GM19455 (cell line): Measurements from ENCODE around the gene SCN2B.
"Not testable (repeated sequence)": the region's sequence is repeated elsewhere in the genome, so short reads cannot be mapped to it uniquely, and the experiment has no call there.

ENCODE experiments used
- ATAC-seq: cut with Tn5 transposase; IDR thresholded peaks from one replicate; pipeline ENCODE4 v1.9.1; 2021; ENCODE audit not compliant: unreplicated experiment

Gene SCN2B

GRCh38 chr11:118207079-118207478 is 30.6 kb upstream of the SCN2B start:
- ATAC-seq: no peak

- ATAC-seq: no peak
Observed at GRCh38 chr11:118206391-118207031, 30.1 kb upstream of the SCN2B start.

- ATAC-seq: no peak
Observed at GRCh38 chr11:118205606-118206378, 29.4 kb upstream of the SCN2B start.

DNA sequence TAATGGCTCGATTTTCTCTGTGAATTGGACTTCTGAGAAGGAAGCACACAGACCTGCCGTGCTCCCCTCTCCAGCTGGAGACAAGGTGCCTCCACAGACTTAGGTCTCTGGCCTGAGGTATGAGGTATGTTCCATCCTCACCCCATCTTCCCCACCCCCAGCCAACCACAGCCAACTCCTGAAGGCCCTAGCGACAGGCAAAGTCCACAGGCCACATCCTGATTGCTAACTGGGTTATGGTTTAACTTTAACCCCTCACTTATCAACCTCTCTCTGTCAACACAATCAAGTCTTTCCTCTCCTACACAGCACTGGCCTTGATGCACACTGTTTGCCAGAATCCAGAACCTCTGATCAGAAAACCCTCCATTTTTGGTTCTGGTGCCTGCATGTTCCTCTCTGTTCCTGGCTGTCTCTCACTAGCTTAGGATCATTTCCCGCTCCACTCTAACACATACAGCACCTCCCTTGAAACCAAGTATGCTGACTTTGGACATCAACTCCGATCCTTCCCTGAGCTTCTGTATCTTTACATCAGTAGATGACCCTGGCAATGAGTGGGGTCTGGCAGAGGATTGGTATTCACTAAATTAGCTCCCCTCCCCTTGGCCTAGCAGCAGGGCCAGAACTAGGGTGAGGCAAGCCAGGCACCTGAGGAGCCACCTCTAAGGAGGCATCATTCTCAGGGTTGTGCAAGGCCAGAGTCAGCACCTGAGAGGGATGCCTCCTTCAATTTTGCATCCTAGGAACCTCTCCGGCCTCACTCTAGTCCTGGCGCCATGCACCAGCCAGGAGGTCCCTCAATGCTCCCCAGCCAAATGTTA is 26.4 kb upstream of the SCN2B start:
- no peak for ATAC-seq

DNA sequence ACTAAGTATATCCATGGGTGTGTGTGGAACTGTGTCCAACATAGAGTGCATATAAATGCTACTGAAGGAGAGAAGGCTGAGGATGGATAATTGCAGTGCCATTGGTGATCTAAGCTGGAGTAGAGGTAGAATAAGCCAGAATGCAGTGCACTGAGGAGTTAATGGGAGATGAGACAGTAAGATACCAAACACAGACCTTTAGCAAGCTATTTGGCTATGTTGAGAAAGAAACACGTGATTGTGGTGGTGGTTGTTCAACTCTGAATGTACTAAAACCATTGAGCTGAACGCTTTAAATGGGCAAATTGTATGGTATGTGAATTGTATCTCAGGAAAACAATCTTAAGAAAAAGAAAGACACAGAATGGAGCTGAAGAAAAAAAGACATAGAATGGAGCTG is 25.5 kb upstream of the SCN2B start:
- no peak for ATAC-seq

- ATAC-seq: no peak
Observed at GRCh38 chr11:118200901-118201680, 24.7 kb upstream of the SCN2B start.

DNA sequence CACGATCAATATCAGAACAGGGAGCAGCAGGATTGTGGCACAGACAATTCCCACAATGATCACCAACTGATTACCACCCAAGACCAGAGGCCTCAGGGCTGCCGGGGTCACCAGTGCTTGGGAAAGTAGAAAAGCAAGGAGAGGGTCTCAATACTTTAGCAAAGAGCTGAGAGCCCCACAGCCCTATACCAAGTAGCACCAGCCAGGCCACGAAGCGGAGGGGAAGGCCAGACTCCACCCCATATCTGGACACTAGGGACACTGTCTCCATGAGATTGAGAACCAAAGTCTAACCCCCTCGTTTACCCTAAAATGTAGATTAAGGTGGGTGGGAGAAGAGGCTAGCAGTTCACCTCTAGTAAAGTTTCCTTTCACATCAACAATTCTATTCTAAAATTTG is 24.1 kb upstream of the SCN2B start:
- no peak for ATAC-seq

- no peak for ATAC-seq
Observed at GRCh38 chr11:118199135-118199534, 22.7 kb upstream of the SCN2B start.

DNA sequence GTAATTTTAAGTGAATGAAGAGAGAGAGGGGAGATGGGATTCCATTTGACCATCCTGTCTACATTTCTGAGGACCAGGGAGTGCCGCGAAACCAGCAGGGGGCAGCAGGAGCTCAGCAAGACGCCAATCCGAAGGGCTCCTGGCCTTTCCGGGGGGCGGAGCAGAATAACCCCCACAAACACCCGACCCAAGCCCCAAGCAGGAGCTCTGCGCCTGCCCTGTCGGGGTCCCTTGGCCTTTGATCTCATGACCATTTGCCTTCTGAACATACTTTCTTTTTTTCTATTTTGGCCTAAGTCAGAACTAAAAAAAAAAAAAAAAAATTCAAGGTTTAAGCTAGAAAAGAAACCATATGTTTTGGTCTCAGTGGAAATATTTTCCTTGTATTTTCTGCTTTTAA is 21.9 kb upstream of the SCN2B start:
- ATAC-seq: no peak

GRCh38 chr11:118194835-118195627 is 18.6 kb upstream of the SCN2B start:
- no peak for ATAC-seq

GRCh38 chr11:118193910-118194566 is 17.6 kb upstream of the SCN2B start:
- ATAC-seq: no peak

- ATAC-seq: not testable (repeated sequence)
Observed at GRCh38 chr11:118192817-118193216, 16.4 kb upstream of the SCN2B start.

GRCh38 chr11:118190942-118191506 is 14.6 kb upstream of the SCN2B start:
- not testable (repeated sequence) for ATAC-seq

DNA sequence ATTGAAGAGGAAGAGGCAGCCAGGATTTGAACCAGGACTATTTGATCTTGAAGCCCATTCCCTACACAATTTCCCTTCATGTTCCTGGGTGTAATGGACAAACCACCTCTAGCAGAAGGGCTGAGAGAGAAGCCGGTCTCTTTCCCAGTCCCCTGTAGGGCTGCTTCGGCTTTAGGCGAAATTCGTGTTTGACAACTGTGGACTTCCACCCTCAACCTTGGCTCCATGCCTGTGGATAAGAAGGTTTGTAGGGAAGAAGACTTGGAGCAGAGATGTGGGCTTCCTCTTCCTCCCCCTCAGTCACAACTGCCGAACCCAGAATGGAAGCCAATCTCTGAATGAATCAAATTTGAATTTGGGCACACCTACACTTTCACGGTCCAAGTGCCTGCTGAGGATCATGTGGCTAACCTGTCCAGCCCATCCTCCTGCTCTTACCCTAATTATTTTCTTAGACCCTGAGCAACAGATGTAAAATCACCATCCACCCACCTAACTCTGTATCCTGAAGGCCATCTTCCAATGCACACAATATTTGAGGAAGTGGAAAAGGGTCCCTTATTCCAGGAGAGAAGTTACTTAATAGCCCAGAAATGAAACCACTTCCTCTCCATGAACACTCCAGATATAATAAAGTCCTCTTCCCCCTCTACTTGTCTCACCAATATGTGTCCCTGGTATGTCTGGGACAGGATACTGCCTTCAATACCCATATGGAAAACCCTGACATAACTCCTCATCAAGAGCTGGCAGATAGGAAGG is 10.1 kb upstream of the SCN2B start:
- no peak for ATAC-seq

DNA sequence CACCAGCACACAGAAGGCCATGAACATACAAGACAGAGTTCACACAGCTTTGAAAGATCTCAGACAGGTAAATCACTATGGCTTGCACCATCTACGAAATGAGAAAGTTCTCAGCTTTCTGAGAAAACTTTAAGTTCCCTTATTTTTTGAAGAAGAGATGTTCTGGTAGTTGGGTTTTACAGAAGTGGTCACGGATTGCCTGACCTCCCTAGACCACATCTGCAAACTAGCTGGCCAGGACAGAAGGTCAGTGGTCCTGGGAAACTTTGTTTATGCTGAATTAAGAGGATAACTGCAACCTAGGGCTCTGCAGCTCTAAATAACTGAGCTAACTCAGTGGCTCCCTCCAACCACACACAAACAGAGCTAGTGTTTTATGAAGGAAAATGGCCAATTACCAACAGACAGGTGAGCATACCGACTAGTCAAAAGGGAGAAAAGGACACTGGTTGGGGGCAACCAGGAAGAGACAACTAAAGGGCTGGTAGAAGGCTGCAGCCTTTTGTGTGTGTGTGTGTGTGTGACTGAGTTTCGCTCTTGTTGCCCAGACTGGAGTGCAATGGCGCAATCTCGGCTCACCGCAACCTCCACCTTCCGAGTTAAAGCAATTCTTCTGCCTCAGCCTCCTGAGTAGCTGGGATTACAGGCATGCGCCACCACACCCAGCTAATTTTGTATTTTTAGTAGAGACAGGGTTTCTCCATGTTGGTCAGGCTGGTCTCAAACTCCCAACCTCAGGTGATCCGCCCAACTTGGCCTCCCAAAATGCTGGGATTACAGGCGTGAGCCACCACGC is 8.5 kb upstream of the SCN2B start:
- ATAC-seq: no peak

GRCh38 chr11:118183691-118184090 is 7.3 kb upstream of the SCN2B start:
- not testable (repeated sequence) for ATAC-seq

DNA sequence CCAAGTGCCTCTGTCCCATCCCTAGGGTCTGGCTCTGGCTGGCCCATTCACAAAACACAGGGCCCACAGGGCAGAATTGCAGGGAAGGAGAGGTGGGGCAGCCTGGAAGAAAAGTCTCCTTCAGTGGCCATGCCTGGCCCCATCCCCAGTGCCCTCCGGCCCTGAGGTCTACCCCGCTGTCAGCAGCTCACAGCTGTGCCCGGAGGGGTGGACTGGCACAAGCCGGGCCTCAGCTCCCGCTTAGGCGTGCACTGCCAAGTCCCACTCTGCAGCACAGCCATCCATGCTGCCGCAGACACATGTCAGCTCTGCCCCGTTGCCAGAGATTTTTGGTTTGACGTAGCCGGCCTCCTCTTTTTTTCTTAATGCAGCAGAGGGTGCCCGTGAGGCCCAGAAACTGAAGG is 3.9 kb upstream of the SCN2B start:
- ATAC-seq: no peak

DNA sequence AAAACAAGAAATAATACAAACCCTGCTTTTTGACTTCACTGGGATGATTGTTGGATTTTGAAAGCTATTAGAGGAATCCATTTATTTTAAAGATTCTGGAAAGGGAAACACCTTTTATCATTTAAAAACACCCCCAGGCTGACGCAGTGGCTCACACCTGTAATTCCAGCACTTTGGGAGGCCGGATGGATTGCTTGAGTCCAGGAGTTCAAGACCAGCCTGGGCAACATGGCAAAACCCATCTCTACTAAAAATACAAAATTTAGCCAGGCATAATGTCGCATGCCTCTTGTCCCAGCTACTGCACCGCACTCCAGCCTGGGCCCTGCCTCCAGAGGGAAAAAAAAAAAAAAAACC is 317 bp upstream of the SCN2B start:
- ATAC-seq: no peak
